ENCODE data around the gene RASGRF1. TPM values are rescaled to one million over a fixed set of nuclear protein-coding genes. Genes with fewer than 3 reads are reported as not detected.

The RASGRF1 gene
- total RNA-seq, 4 donors from 2014 or later, result 0.10 TPM; not detected in 3

DNA sequence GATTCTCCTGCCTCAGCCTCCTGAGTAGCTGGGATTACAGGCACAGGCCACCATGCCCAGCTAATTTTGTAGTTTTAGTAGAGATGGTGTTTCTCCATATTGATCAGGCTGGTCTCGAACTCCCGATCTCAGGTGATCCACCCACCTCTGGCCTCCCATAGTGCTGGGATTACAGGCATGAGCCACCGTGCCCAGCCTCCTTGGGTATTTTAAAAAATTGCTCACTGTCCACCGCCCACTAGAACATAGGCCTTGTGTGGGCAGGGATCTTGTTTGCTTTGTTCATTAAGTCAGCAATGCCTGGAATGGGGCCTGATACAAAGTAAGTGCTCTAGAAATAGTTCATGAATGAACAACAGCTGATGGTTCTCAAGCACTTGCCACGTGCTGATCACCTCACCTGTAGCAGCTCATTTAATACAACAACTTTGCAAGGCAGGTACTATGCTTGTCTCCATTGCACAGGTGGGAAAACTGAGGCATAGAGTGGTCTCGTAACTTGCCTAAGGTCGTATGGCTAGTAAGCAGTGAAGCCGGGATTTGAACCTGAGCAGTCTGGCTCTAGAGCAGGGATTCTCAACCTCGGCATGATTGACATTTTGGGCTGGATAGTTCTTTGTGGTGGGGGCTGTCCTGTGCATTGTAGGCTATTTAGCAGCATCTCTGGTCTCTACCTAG lies 133.0 kb downstream of the RASGRF1 start:
- H3K4me3 ChIP-seq (ENCODE audit: low read depth, poor library complexity, severe bottlenecking), result no peak overlapping the region
- WGBS, 2 donors, result 82 to 92% methylated on average over 9 of the region's 9 CpGs

DNA sequence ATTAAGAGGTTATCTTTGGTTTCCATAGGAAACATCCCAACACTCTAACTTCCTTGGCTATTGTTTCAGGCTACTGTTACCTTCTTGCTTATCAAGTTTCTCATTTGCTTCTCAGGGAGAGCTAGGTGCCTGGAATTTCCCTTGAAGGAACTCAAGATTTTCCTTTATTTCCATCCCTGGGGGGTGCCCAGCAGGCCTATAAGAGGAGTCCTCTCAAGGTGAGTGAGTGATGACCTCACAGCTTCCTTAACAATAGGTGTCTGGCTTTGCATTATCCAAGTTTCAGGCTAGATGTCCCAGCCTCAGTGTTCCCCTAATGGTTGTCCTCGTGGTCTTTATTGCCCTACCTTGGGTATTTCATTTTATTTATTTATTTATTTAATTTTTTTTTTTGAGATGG lies 133.6 kb downstream of the RASGRF1 start:
- WGBS, 2 donors, result 78 to 83% methylated on average over 1 of the region's 1 CpG
- DNase-seq (ENCODE audit: low spot score in 2 of 2), result no peak
- TF ChIP-seq POLR2A (IDR thresholded peaks at IDR 0.05), result no peak
- TF ChIP-seq, protein P1, sequence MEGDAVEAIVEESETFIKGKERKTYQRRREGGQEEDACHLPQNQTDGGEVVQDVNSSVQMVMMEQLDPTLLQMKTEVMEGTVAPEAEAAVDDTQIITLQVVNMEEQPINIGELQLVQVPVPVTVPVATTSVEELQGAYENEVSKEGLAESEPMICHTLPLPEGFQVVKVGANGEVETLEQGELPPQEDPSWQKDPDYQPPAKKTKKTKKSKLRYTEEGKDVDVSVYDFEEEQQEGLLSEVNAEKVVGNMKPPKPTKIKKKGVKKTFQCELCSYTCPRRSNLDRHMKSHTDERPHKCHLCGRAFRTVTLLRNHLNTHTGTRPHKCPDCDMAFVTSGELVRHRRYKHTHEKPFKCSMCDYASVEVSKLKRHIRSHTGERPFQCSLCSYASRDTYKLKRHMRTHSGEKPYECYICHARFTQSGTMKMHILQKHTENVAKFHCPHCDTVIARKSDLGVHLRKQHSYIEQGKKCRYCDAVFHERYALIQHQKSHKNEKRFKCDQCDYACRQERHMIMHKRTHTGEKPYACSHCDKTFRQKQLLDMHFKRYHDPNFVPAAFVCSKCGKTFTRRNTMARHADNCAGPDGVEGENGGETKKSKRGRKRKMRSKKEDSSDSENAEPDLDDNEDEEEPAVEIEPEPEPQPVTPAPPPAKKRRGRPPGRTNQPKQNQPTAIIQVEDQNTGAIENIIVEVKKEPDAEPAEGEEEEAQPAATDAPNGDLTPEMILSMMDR (IDR thresholded peaks at IDR 0.05), result no peak
- intact Hi-C loops (cut with DNase I; ENCODE audit: low total_unique reads), result no loop called here
- no peak overlapping the region for H3K4me3 ChIP-seq (ENCODE audit: low read depth, poor library complexity, severe bottlenecking)

More for the DNA sequence above, 133.0 kb downstream of the RASGRF1 start:
- no peak for TF ChIP-seq POLR2A (IDR thresholded peaks at IDR 0.05)
- TF ChIP-seq, protein P1 (IDR thresholded peaks at IDR 0.05), result no peak
- DNase-seq (ENCODE audit: low spot score in 2 of 2), result no peak
- intact Hi-C loops (cut with DNase I; ENCODE audit: low total_unique reads), result no loop called here

DNA sequence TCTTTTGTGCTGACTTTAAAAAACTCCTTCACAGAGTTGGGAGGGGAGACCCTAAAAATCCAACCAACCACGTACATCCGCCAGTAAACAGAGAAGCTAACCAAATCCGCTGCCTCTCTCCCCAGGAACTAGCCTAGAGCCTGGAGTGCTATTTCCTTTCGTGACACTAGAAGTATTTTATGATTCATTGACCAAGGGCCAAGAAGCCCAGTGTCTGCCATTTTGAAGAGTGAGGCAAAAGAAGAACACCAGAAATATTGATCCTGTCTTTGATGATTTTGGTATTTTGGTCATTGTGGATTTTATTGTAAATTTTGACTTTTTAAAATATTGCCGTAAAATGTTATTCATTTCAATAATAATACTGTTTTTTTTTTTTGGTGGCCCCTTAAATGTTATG lies 135.2 kb downstream of the RASGRF1 start:
- DNase-seq (ENCODE audit: low spot score in 2 of 2), result no peak
- intact Hi-C loops (cut with DNase I; ENCODE audit: low total_unique reads), result no loop called here
- 93% methylated on average over 5 of the region's 5 CpGs for whole genome bisulfite sequencing, 2 donors
- H3K4me3 ChIP-seq (ENCODE audit: low read depth, poor library complexity, severe bottlenecking), result no peak overlapping the region
- TF ChIP-seq, protein P1 (IDR thresholded peaks at IDR 0.05), result no peak
- TF ChIP-seq POLR2A (IDR thresholded peaks at IDR 0.05), result no peak

DNA sequence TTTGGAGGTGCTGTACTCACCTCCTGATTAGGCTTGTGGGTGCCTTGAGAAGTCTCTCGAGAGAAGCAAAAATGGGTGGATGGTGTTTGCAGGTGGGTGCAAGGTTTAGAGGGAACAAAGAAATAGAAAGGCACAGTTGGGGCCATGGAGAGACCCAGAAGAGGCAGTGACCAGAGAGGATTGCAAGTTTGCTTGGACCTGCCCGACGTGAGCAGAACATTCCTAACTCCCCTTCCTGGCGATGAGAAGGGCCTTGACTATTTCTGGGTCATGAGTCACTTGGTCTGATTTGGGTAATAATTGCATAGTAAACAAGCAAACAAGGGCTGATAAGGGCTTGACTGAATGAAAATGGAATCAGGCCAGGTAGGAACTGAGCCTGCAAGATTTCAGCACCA lies 138.7 kb downstream of the RASGRF1 start:
- TF ChIP-seq, protein P1 (IDR thresholded peaks at IDR 0.05), result no peak
- no peak for TF ChIP-seq POLR2A (IDR thresholded peaks at IDR 0.05)
- no peak for DNase-seq (ENCODE audit: low spot score in 2 of 2)
- WGBS, 2 donors, result 40 to 48% methylated on average over 4 of the region's 4 CpGs
- intact Hi-C loops (cut with DNase I; ENCODE audit: low total_unique reads), result no loop called here
- no peak overlapping the region for H3K4me3 ChIP-seq (ENCODE audit: low read depth, poor library complexity, severe bottlenecking)

DNA sequence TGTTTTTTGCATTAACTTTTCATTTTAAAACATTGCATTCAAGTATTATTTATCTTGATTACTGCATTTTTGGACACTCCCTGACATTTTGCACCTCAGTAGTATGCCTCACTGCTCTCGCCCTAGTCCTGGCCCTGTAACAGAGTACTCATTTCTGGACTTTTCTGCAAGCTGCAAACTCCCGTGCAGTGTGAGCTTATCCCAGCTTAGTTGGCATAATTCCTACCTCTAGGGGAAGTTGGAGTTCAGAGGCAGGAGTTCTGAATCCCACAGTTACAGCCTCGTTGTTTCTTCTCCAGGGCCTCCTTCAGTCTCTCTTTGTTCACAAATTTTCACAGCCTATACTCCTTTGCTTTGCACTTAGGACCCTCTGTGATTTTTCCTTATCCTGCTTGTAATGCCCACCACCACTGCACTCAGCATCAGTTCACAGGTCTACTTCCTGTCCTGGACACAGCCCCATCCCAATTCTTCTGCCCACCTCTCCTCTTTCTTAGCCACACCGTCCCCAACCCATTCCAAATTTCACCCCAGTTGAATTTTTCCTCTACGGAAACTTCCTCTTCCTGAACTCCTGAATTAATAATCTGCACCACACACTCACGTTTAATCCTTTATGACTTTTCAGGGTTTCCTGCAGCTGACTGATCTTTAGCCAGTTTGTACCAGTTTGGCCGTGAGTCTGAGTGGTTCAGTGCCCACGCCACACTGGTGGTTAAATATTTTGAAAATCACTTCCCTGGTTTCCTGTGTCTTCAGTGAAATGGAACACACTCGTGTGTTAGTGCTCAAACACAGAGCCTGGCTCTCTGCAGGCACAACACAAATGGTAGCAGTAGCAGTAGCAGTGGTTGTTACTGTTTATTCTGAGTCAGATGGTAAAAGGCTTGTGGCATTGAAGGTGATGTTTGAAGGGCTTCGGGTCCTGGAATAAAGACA lies 139.4 kb downstream of the RASGRF1 start:
- no peak overlapping the region for H3K4me3 ChIP-seq (ENCODE audit: low read depth, poor library complexity, severe bottlenecking)
- TF ChIP-seq, protein P1 (IDR thresholded peaks at IDR 0.05), result no peak
- no peak for TF ChIP-seq POLR2A (IDR thresholded peaks at IDR 0.05)
- intact Hi-C loops (cut with DNase I; ENCODE audit: low total_unique reads), result no loop called here
- no peak for DNase-seq (ENCODE audit: low spot score in 2 of 2)
- WGBS, 2 donors, result 54 to 58% methylated on average over 10 of the region's 10 CpGs
